Breast epithelium (tissue), 4 donors: ENCODE data around the gene PLEKHA5. TPM values are rescaled to one million over a fixed set of nuclear protein-coding genes. Genes with fewer than 3 reads are reported as not detected.

Source experiments
- DNase-seq, 2 donors: peaks; one replicate each; pipeline ENCODE4 v3.0.0-alpha.2; 2019; ENCODE audit warnings: low spot score in 2 of 2
- H3K27ac ChIP-seq, 2 donors: fragments of 200-600 bp; sonication (generic) in 1 of 2; one replicate each; pipeline ENCODE4 v1.5.1; 2016 to 2019; ENCODE audit warnings: mild to moderate bottlenecking in 1 of 2
- H3K27me3 ChIP-seq, 2 donors: fragments of 200-600 bp; sonication (generic) in 1 of 2; one replicate each; pipeline versions ENCODE4 v1.5.1 to v1.6.0; 2017 to 2019; ENCODE audit warnings: control low read depth in 1 of 2, mild to moderate bottlenecking in 1 of 2
- H3K36me3 ChIP-seq: fragments of 200-600 bp; one replicate; pipeline ENCODE4 v1.5.1; 2019
- H3K4me1 ChIP-seq, 2 donors: fragments of 200-600 bp; sonication (generic); one replicate each; pipeline ENCODE4 v1.5.1; 2016 to 2019; ENCODE audit warnings: control low read depth in 1 of 2
- H3K4me3 ChIP-seq, 3 donors: fragments of 200-600 bp; sonication (generic); 1 replicate in 2 of 3; 2 replicates in 1 of 3; pipeline ENCODE4 v1.5.1; 2016 to 2019; ENCODE audit warnings: mild to moderate bottlenecking in 3 of 3, moderate library complexity in 2 of 3
- H3K9me3 ChIP-seq, 2 donors: fragments of 200-600 bp; sonication (generic) in 1 of 2; one replicate each; pipeline ENCODE4 v1.5.1; 2016 to 2019; ENCODE audit warnings: control low read depth in 1 of 2
- POLR2A ChIP-seq: fragments of 450-650 bp; IDR thresholded peaks from one replicate; pipeline ENCODE4 v1.6.1; 2016; ENCODE audit warnings: antibody characterized with exemption, mild to moderate bottlenecking, moderate library complexity
- POLR2AphosphoS5 ChIP-seq, 3 donors: sonication (generic); formaldehyde crosslinking; IDR thresholded peaks; one replicate each; pipeline ENCODE4 v1.6.1; 2017; ENCODE audit warnings: antibody characterized with exemption in 3 of 3
- intact Hi-C: fragments of 100-400 bp; cut with DNase I; formaldehyde crosslinking; loops from one replicate; pipeline ENCODE4 v1.15.1; 2023; ENCODE audit warnings: low total_unique reads
- total RNA-seq, 3 donors: library from RNA; depleted of rRNA; stranded (reverse); fragments of >200 nt; gene quantifications; one replicate each; pipeline ENCODE4 v1.1.0, GENCODE V29; 2016
- TF ChIP-seq, protein P1 (sequence below), 3 donors: fragments of 450-650 bp; IDR thresholded peaks; one replicate each; pipeline ENCODE4 v1.5.1; 2016 to 2017; ENCODE audit warnings: antibody characterized with exemption in 3 of 3, mild to moderate bottlenecking in 3 of 3, moderate library complexity in 3 of 3

Gene PLEKHA5
- total RNA-seq, 3 donors from 2014 or later, result 21.1 to 55.5 (median 49.8) TPM

- Histone ChIP-seq H3K27ac (no peak overlapping the region), H3K4me3 (no peak overlapping the region), H3K9me3 (no peaks in the 10 kb centered on the region), H3K4me1 (peaks cover 0 to 4% of the 10 kb centered on the region in 2 donors), H3K27me3 (no peaks in the 10 kb centered on the region), H3K36me3 (no peaks in the 10 kb centered on the region)
- no peak for TF ChIP-seq POLR2AphosphoS5 (IDR thresholded peaks at IDR 0.05)
- no peak for TF ChIP-seq POLR2A
- TF ChIP-seq, protein P1, sequence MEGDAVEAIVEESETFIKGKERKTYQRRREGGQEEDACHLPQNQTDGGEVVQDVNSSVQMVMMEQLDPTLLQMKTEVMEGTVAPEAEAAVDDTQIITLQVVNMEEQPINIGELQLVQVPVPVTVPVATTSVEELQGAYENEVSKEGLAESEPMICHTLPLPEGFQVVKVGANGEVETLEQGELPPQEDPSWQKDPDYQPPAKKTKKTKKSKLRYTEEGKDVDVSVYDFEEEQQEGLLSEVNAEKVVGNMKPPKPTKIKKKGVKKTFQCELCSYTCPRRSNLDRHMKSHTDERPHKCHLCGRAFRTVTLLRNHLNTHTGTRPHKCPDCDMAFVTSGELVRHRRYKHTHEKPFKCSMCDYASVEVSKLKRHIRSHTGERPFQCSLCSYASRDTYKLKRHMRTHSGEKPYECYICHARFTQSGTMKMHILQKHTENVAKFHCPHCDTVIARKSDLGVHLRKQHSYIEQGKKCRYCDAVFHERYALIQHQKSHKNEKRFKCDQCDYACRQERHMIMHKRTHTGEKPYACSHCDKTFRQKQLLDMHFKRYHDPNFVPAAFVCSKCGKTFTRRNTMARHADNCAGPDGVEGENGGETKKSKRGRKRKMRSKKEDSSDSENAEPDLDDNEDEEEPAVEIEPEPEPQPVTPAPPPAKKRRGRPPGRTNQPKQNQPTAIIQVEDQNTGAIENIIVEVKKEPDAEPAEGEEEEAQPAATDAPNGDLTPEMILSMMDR (IDR thresholded peaks at IDR 0.05), result no peak
- DNase-seq, result no peak
- intact Hi-C loops, result no loop called here
These were observed 61.6 kb downstream of the PLEKHA5 start for GRCh38 chr12:19191089-19191488.

- no peak overlapping the region for H3K4me3 ChIP-seq
- TF ChIP-seq POLR2A, result no peak
- TF ChIP-seq, protein P1 (IDR thresholded peaks at IDR 0.05), result no peak
- TF ChIP-seq POLR2AphosphoS5 (IDR thresholded peaks at IDR 0.05), result no peak
- intact Hi-C loops, result no loop called here
- H3K4me1 ChIP-seq, result peaks cover 0 to 4% of the 10 kb centered on the region in 2 donors
- no peaks in the 10 kb centered on the region for H3K36me3 ChIP-seq
- DNase-seq, result no peak
- no peaks in the 10 kb centered on the region for H3K27me3 ChIP-seq
- H3K27ac ChIP-seq, result no peak overlapping the region
- no peaks in the 10 kb centered on the region for H3K9me3 ChIP-seq
These were observed 62.0 kb downstream of the PLEKHA5 start for GRCh38 chr12:19191563-19191962.

- H3K4me1 ChIP-seq, result peaks cover 0 to 4% of the 10 kb centered on the region in 2 donors
- no peak for DNase-seq
- TF ChIP-seq POLR2A (no peak), POLR2AphosphoS5 (IDR thresholded peaks at IDR 0.05) (no peak)
- TF ChIP-seq, protein P1 (IDR thresholded peaks at IDR 0.05), result no peak
- H3K36me3 ChIP-seq, result no peaks in the 10 kb centered on the region
- H3K27me3 ChIP-seq, result no peaks in the 10 kb centered on the region
- H3K4me3 ChIP-seq, result no peak overlapping the region
- no peaks in the 10 kb centered on the region for H3K9me3 ChIP-seq
- no peak overlapping the region for H3K27ac ChIP-seq
- intact Hi-C loops, result no loop called here
These were observed 63.2 kb downstream of the PLEKHA5 start for GRCh38 chr12:19192710-19193109.

- H3K4me3 ChIP-seq, result no peak overlapping the region
- peaks cover 0 to 4% of the 10 kb centered on the region in 2 donors for H3K4me1 ChIP-seq
- TF ChIP-seq POLR2A (no peak), POLR2AphosphoS5 (IDR thresholded peaks at IDR 0.05) (no peak)
- TF ChIP-seq, protein P1 (IDR thresholded peaks at IDR 0.05), result no peak
- intact Hi-C loops, result no loop called here
- DNase-seq, result no peak
- no peaks in the 10 kb centered on the region for H3K27me3 ChIP-seq
- H3K36me3 ChIP-seq, result no peaks in the 10 kb centered on the region
- no peak overlapping the region for H3K27ac ChIP-seq
- H3K9me3 ChIP-seq, result no peaks in the 10 kb centered on the region
These were observed 65.4 kb downstream of the PLEKHA5 start for GRCh38 chr12:19194963-19195362.

GRCh38 chr12:19196959-19197630 is 67.6 kb downstream of the PLEKHA5 start:
- H3K4me3 ChIP-seq, result no peak overlapping the region
- H3K27ac ChIP-seq, result no peak overlapping the region
- intact Hi-C loops, result no loop called here
- no peak for DNase-seq
- no peaks in the 10 kb centered on the region for H3K36me3 ChIP-seq
- no peaks in the 10 kb centered on the region for H3K4me1 ChIP-seq
- H3K9me3 ChIP-seq, result no peaks in the 10 kb centered on the region
- TF ChIP-seq, protein P1 (IDR thresholded peaks at IDR 0.05), result no peak
- TF ChIP-seq POLR2A, result no peak
- TF ChIP-seq POLR2AphosphoS5 (IDR thresholded peaks at IDR 0.05), result no peak
- no peaks in the 10 kb centered on the region for H3K27me3 ChIP-seq
